ENCODE measurements around the gene CTXN3. TPM values are rescaled to one million over a fixed set of nuclear protein-coding genes. Genes with fewer than 3 reads are reported as not detected.

CTXN3 gene
- total RNA-seq, 1 donor from 2014 or later, result not detected

DNA sequence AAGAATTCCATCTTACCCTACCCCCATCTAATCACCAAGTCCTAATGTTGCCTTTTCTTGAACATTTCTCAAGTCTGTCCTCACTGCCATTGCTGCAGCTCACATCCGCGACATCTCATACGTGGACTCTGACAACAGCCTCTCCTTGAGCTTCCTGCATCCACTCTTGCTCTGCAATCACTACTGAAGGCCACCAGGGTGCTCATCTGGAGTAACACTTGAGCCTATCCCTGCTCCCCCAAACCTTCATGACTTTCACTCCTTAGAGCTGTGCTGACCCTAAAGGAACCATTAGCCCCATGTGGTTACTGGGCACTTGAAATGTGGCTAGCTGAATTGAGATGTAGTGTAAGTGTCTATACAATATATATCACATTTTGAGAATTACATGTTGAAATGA is 46.4 kb upstream of the CTXN3 start:
- Mint-ChIP-seq H3K36me3 (ENCODE audit: low read depth) (no peaks in the 10 kb centered on the region), H3K4me3 (no peak overlapping the region), H3K27me3 (ENCODE audit: low read depth) (no peaks in the 10 kb centered on the region), H3K4me1 (peaks cover 30% of the 10 kb centered on the region), H3K27ac (ENCODE audit: unreplicated experiment) (peak overlapping the region; percentile 10), H3K9me3 (no peaks in the 10 kb centered on the region)
- DNase-seq (ENCODE audit: low read depth, low spot score), result no peak
- TF ChIP-seq, protein P1, sequence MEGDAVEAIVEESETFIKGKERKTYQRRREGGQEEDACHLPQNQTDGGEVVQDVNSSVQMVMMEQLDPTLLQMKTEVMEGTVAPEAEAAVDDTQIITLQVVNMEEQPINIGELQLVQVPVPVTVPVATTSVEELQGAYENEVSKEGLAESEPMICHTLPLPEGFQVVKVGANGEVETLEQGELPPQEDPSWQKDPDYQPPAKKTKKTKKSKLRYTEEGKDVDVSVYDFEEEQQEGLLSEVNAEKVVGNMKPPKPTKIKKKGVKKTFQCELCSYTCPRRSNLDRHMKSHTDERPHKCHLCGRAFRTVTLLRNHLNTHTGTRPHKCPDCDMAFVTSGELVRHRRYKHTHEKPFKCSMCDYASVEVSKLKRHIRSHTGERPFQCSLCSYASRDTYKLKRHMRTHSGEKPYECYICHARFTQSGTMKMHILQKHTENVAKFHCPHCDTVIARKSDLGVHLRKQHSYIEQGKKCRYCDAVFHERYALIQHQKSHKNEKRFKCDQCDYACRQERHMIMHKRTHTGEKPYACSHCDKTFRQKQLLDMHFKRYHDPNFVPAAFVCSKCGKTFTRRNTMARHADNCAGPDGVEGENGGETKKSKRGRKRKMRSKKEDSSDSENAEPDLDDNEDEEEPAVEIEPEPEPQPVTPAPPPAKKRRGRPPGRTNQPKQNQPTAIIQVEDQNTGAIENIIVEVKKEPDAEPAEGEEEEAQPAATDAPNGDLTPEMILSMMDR (conservative IDR thresholded peaks at IDR 0.05), result no peak

GRCh38 chr5:127602896-127603844 is 45.7 kb upstream of the CTXN3 start:
- H3K9me3 Mint-ChIP-seq, result no peaks in the 10 kb centered on the region
- DNase-seq (ENCODE audit: low read depth, low spot score), result no peak
- peaks cover 30% of the 10 kb centered on the region for H3K4me1 Mint-ChIP-seq
- peak overlapping the region; percentile 32 for H3K27ac Mint-ChIP-seq (ENCODE audit: unreplicated experiment)
- H3K27me3 Mint-ChIP-seq (ENCODE audit: low read depth), result no peaks in the 10 kb centered on the region
- H3K36me3 Mint-ChIP-seq (ENCODE audit: low read depth), result no peaks in the 10 kb centered on the region
- no peak overlapping the region for H3K4me3 Mint-ChIP-seq
- TF ChIP-seq, protein P1 (conservative IDR thresholded peaks at IDR 0.05), result no peak

DNA sequence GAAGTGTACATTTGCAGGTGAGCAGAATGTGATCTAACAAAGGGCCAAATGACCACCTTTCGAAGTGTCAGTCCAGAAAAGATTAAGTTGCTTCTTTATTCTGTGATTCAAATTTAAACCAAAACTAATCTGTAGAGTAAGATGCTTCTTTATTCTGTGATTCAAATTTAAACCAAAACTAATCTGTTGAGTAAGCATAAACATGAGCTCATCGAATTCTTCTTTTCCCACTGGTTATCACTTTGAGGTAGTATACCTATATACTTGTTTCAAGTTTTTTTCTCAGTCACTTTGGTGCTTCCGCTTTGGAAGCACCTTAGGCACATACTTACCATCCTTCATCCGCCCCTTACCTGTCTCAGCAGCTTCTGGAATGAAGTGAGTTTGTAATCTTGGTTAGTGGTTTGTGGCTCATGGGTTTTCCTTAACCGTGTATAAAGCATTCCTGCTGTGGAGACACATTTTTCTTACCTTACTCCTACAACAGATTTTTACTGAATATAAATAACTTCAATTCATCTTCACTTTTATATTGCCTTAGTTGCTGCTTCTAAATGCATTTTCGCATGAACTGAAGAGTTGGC is 40.7 kb upstream of the CTXN3 start:
- TF ChIP-seq, protein P1 (conservative IDR thresholded peaks at IDR 0.05), result no peak
- Mint-ChIP-seq H3K36me3 (ENCODE audit: low read depth) (no peaks in the 10 kb centered on the region), H3K27me3 (ENCODE audit: low read depth) (no peaks in the 10 kb centered on the region), H3K9me3 (no peaks in the 10 kb centered on the region), H3K4me1 (peaks cover 20% of the 10 kb centered on the region), H3K4me3 (no peak overlapping the region), H3K27ac (ENCODE audit: unreplicated experiment) (no peak overlapping the region)
- no peak for DNase-seq (ENCODE audit: low read depth, low spot score)

DNA sequence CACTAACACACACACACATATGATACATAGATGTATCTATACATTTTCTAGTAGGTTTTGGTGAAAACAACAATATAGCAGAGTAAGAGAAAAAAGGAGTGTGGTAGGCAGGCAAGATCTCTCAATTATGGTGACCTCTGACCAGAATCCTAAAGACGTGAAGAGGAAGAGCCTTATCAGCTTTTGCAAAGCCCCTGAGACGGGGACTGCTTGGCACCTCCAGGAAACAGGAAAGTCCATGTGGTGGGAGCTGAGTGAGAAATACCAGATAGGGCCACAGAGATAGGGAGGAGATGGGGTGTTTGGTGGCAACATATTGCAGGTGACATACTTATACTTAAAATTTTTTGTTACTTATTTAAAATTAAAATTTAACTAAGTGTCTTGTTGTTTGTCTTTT is 39.9 kb upstream of the CTXN3 start:
- Mint-ChIP-seq H3K27ac (ENCODE audit: unreplicated experiment) (no peak overlapping the region), H3K4me1 (peaks cover 11% of the 10 kb centered on the region), H3K9me3 (no peaks in the 10 kb centered on the region), H3K4me3 (no peak overlapping the region), H3K27me3 (ENCODE audit: low read depth) (no peaks in the 10 kb centered on the region), H3K36me3 (ENCODE audit: low read depth) (no peaks in the 10 kb centered on the region)
- DNase-seq (ENCODE audit: low read depth, low spot score), result no peak
- TF ChIP-seq, protein P1 (conservative IDR thresholded peaks at IDR 0.05), result no peak

DNA sequence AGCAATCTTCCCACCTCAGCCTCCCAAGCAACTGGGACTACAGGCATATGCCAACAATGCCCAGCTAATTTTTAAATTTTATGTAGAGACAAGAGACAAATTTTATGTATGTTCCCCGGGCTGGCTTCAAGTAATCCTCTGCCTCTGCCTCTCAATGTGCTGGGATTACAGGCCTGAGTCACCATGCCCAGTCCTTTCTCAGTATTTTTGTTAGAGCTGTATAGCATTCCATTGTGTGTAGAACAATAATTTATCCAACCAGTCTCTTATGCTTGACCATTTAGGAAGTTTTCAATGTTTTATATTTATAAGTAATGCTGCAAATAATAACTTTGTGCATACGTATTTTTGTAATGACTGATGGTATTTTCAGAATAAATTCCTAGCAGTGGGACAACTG is 38.9 kb upstream of the CTXN3 start:
- TF ChIP-seq, protein P1 (conservative IDR thresholded peaks at IDR 0.05), result no peak
- Mint-ChIP-seq H3K27ac (ENCODE audit: unreplicated experiment) (no peak overlapping the region), H3K4me3 (no peak overlapping the region), H3K4me1 (peaks cover 3% of the 10 kb centered on the region), H3K27me3 (ENCODE audit: low read depth) (no peaks in the 10 kb centered on the region), H3K36me3 (ENCODE audit: low read depth) (no peaks in the 10 kb centered on the region), H3K9me3 (no peaks in the 10 kb centered on the region)
- DNase-seq (ENCODE audit: low read depth, low spot score), result no peak
